GM23248 (cell line): ENCODE data around the gene AIP. TPM values are rescaled to one million over a fixed set of nuclear protein-coding genes. Genes with fewer than 3 reads are reported as not detected.

Source experiments
- DNase-seq: peaks from one replicate; pipeline ENCODE4 v3.0.0-alpha.2; 2015
- H2AFZ ChIP-seq: fragments of 200-600 bp; sonication (generic); 2 replicates; pipeline ENCODE4 v1.6.1; 2016; ENCODE audit warnings: antibody characterized with exemption
- H3F3A ChIP-seq: fragments of 200-600 bp; sonication (generic); 2 replicates; pipeline ENCODE4 v1.6.1; 2016; ENCODE audit warnings: mild to moderate bottlenecking, antibody characterized with exemption, mixed run types; ENCODE audit not compliant: insufficient read depth
- H3K27ac ChIP-seq: fragments of 200-600 bp; sonication (generic); 2 replicates; pipeline ENCODE4 v1.5.1; 2016; ENCODE audit warnings: mild to moderate bottlenecking
- H3K27me3 ChIP-seq: fragments of 200-600 bp; sonication (generic); replicated peaks from 2 replicates; pipeline ENCODE4 v1.6.1; 2016; ENCODE audit warnings: mild to moderate bottlenecking; ENCODE audit not compliant: insufficient read depth
- H3K36me3 ChIP-seq: fragments of 200-600 bp; sonication (generic); 2 replicates; pipeline ENCODE4 v1.6.1; 2016; ENCODE audit warnings: low read depth, mild to moderate bottlenecking
- H3K4me1 ChIP-seq: fragments of 200-600 bp; sonication (generic); 2 replicates; pipeline ENCODE4 v1.6.1; 2016; ENCODE audit warnings: mild to moderate bottlenecking; ENCODE audit not compliant: insufficient read depth
- H3K4me2 ChIP-seq: fragments of 200-600 bp; sonication (generic); one replicate; pipeline ENCODE4 v1.6.1; 2016; ENCODE audit warnings: mild to moderate bottlenecking; ENCODE audit not compliant: unreplicated experiment
- H3K4me3 ChIP-seq: fragments of 200-600 bp; sonication (generic); 2 replicates; pipeline ENCODE4 v1.5.1; 2016; ENCODE audit warnings: mild to moderate bottlenecking
- H3K79me2 ChIP-seq: fragments of 200-600 bp; sonication (generic); 2 replicates; pipeline ENCODE4 v1.6.1; 2016; ENCODE audit warnings: mild to moderate bottlenecking; ENCODE audit not compliant: insufficient read depth
- H3K9ac ChIP-seq: fragments of 200-600 bp; sonication (generic); 2 replicates; pipeline ENCODE4 v1.6.1; 2016; ENCODE audit warnings: mild to moderate bottlenecking
- H3K9me2 ChIP-seq: fragments of 200-600 bp; sonication (generic); 2 replicates; pipeline ENCODE4 v1.6.1; 2016; ENCODE audit warnings: mixed run types, mild to moderate bottlenecking, moderate library complexity; ENCODE audit not compliant: insufficient read depth
- H3K9me3 ChIP-seq: fragments of 200-600 bp; sonication (generic); one replicate; pipeline ENCODE4 v1.6.1; 2017; ENCODE audit warnings: low read depth
- H4K20me1 ChIP-seq: fragments of 200-600 bp; sonication (generic); 2 replicates; pipeline ENCODE4 v1.6.0; 2016; ENCODE audit not compliant: insufficient read depth
- EZH2 ChIP-seq: fragments of 200-600 bp; sonication (generic); IDR thresholded peaks from 2 replicates; pipeline ENCODE4 v1.6.1; 2018; ENCODE audit warnings: antibody characterized with exemption, mild to moderate bottlenecking; ENCODE audit not compliant: insufficient read depth, poor library complexity, severe bottlenecking
- EZH2phosphoT487 ChIP-seq: fragments of 200-600 bp; sonication (generic); IDR thresholded peaks from 2 replicates; pipeline ENCODE4 v1.6.1; 2018; ENCODE audit warnings: antibody characterized with exemption, moderate library complexity, mild to moderate bottlenecking, low read depth; ENCODE audit not compliant: insufficient read depth
- WGBS, 2 experiments: methylation state at CpG; one replicate each; pipeline ENCODE4 v1.1.6; 2015 to 2017; ENCODE audit warnings: low lambda C conversion rate in 2 of 2, low coverage in 1 of 2; ENCODE audit errors: missing lambda C conversion rate in 2 of 2; 5-methylcytosine and 5-hydroxymethylcytosine counted together
- in situ Hi-C: fragments of 300-500 bp; cut with MboI; formaldehyde crosslinking; loops from 2 replicates; pipeline ENCODE4 v1.15.0; 2020
- polyA plus RNA-seq: library from polyadenylated mRNA; unstranded; fragments of >200 nt; fragmentation: Nextera tagmentation; extraction: Ambion mirVana; gene quantifications from 2 replicates; pipeline ENCODE4 v1.2.1, GENCODE V29; 2016
- total RNA-seq: library from RNA; depleted of rRNA; stranded (reverse); fragments of >200 nt; shearing (Covaris generic); gene quantifications from 2 replicates; pipeline ENCODE4 v1.2.3, GENCODE V29; 2014

AIP gene
- total and polyA plus RNA-seq, 2 experiments from 2014 or later = 56.1 to 58.5 TPM

GRCh38 chr11:67441098-67441563, 41.7 kb upstream of the AIP start:
- TF ChIP-seq EZH2phosphoT487 (no peak), EZH2 (no peak)
- no peak overlapping the region for H3K9ac ChIP-seq
- WGBS, 2 experiments = 90 to 95% methylated on average over 21 of the region's 21 CpGs

GRCh38 chr11:67441731-67442351, 41.0 kb upstream of the AIP start:
- no peaks in the 10 kb centered on the region; the same call in 1 of the 2 replicates for H3F3A ChIP-seq
- no peak for DNase-seq
- H3K79me2 ChIP-seq = peaks cover 12% of the 10 kb centered on the region
- in situ Hi-C loops = no loop called here
- H3K4me3 ChIP-seq = peak overlapping the region; percentile 92
- no peak overlapping the region for H3K4me2 ChIP-seq
- no peaks in the 10 kb centered on the region for H3K9me3 ChIP-seq
- H3K36me3 ChIP-seq = no peaks in the 10 kb centered on the region
- no peak overlapping the region for H3K27ac ChIP-seq
- no peak for TF ChIP-seq EZH2
- TF ChIP-seq EZH2phosphoT487 = no peak
- no peaks in the 10 kb centered on the region for H3K9me2 ChIP-seq
- WGBS, 2 experiments = 85 to 89% methylated on average over 25 to 26 of the region's 28 CpGs
- no peak overlapping the region for H2AFZ ChIP-seq
- 0 out of 2 replicates have a peak, but pooled peaks cover 3% of the 10 kb centered on the region for H3K4me1 ChIP-seq
- no peak overlapping the region for H3K9ac ChIP-seq
- no peaks in the 10 kb centered on the region for H3K27me3 ChIP-seq
- no peaks in the 10 kb centered on the region for H4K20me1 ChIP-seq

More at GRCh38 chr11:67441098-67441563, 41.7 kb upstream of the AIP start:
- Histone ChIP-seq H3K27me3 (no peaks in the 10 kb centered on the region), H3K9me3 (no peaks in the 10 kb centered on the region), H3K79me2 (peaks cover 12% of the 10 kb centered on the region), H3K4me1 (0 out of 2 replicates have a peak, but pooled peaks cover 3% of the 10 kb centered on the region), H4K20me1 (no peaks in the 10 kb centered on the region), H2AFZ (no peak overlapping the region), H3F3A (no peaks in the 10 kb centered on the region; the same call in 1 of the 2 replicates), H3K27ac (no peak overlapping the region), H3K36me3 (no peaks in the 10 kb centered on the region), H3K4me3 (no peak overlapping the region), H3K9me2 (no peaks in the 10 kb centered on the region), H3K4me2 (no peak overlapping the region)
- no peak for DNase-seq
- in situ Hi-C loops = no loop called here

GRCh38 chr11:67442504-67443404, 40.1 kb upstream of the AIP start:
- Histone ChIP-seq H2AFZ (peak overlapping the region; percentile 17; the same call in 1 of the 2 replicates), H3K9me3 (no peaks in the 10 kb centered on the region), H3K79me2 (peaks cover 12% of the 10 kb centered on the region), H3K4me3 (peak overlapping the region; percentile 92), H3K4me2 (peak overlapping the region; percentile 81), H3K4me1 (0 out of 2 replicates have a peak, but pooled peaks cover 3% of the 10 kb centered on the region), H3F3A (no peaks in the 10 kb centered on the region; the same call in 1 of the 2 replicates), H3K36me3 (no peaks in the 10 kb centered on the region), H3K9ac (peak overlapping the region; percentile 84), H3K9me2 (no peaks in the 10 kb centered on the region), H4K20me1 (no peaks in the 10 kb centered on the region), H3K27ac (peak overlapping the region; percentile 31), H3K27me3 (no peaks in the 10 kb centered on the region)
- TF ChIP-seq EZH2 (no peak), EZH2phosphoT487 (no peak)
- WGBS, 2 experiments = 26 to 36% methylated on average over 33 to 44 of the region's 45 CpGs
- DNase-seq = peak; percentile 54
- in situ Hi-C loops = no loop called here

GRCh38 chr11:67445515-67445914, 37.3 kb upstream of the AIP start:
- Histone ChIP-seq H3K27ac (no peak overlapping the region), H3K36me3 (no peaks in the 10 kb centered on the region), H3K79me2 (peaks cover 12% of the 10 kb centered on the region), H3K27me3 (no peaks in the 10 kb centered on the region), H3K9me2 (no peaks in the 10 kb centered on the region), H4K20me1 (no peaks in the 10 kb centered on the region), H3F3A (no peaks in the 10 kb centered on the region), H3K4me1 (0 out of 2 replicates have a peak, but pooled peaks cover 3% of the 10 kb centered on the region), H3K4me3 (no peak overlapping the region), H3K9ac (no peak overlapping the region), H2AFZ (no peak overlapping the region), H3K4me2 (no peak overlapping the region), H3K9me3 (no peaks in the 10 kb centered on the region)
- TF ChIP-seq EZH2 (no peak), EZH2phosphoT487 (no peak)
- WGBS, 2 experiments = 81 to 87% methylated on average over 5 of the region's 5 CpGs
- DNase-seq = no peak
- in situ Hi-C loops = no loop called here
